ENCODE results near the gene ADAMTS12. TPM values are rescaled to one million over a fixed set of nuclear protein-coding genes. Genes with fewer than 3 reads are reported as not detected.

ADAMTS12 gene, protein sequence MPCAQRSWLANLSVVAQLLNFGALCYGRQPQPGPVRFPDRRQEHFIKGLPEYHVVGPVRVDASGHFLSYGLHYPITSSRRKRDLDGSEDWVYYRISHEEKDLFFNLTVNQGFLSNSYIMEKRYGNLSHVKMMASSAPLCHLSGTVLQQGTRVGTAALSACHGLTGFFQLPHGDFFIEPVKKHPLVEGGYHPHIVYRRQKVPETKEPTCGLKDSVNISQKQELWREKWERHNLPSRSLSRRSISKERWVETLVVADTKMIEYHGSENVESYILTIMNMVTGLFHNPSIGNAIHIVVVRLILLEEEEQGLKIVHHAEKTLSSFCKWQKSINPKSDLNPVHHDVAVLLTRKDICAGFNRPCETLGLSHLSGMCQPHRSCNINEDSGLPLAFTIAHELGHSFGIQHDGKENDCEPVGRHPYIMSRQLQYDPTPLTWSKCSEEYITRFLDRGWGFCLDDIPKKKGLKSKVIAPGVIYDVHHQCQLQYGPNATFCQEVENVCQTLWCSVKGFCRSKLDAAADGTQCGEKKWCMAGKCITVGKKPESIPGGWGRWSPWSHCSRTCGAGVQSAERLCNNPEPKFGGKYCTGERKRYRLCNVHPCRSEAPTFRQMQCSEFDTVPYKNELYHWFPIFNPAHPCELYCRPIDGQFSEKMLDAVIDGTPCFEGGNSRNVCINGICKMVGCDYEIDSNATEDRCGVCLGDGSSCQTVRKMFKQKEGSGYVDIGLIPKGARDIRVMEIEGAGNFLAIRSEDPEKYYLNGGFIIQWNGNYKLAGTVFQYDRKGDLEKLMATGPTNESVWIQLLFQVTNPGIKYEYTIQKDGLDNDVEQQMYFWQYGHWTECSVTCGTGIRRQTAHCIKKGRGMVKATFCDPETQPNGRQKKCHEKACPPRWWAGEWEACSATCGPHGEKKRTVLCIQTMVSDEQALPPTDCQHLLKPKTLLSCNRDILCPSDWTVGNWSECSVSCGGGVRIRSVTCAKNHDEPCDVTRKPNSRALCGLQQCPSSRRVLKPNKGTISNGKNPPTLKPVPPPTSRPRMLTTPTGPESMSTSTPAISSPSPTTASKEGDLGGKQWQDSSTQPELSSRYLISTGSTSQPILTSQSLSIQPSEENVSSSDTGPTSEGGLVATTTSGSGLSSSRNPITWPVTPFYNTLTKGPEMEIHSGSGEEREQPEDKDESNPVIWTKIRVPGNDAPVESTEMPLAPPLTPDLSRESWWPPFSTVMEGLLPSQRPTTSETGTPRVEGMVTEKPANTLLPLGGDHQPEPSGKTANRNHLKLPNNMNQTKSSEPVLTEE (N-terminal part only)
- not detected for total RNA-seq
- not detected for polyA plus RNA-seq

DNA sequence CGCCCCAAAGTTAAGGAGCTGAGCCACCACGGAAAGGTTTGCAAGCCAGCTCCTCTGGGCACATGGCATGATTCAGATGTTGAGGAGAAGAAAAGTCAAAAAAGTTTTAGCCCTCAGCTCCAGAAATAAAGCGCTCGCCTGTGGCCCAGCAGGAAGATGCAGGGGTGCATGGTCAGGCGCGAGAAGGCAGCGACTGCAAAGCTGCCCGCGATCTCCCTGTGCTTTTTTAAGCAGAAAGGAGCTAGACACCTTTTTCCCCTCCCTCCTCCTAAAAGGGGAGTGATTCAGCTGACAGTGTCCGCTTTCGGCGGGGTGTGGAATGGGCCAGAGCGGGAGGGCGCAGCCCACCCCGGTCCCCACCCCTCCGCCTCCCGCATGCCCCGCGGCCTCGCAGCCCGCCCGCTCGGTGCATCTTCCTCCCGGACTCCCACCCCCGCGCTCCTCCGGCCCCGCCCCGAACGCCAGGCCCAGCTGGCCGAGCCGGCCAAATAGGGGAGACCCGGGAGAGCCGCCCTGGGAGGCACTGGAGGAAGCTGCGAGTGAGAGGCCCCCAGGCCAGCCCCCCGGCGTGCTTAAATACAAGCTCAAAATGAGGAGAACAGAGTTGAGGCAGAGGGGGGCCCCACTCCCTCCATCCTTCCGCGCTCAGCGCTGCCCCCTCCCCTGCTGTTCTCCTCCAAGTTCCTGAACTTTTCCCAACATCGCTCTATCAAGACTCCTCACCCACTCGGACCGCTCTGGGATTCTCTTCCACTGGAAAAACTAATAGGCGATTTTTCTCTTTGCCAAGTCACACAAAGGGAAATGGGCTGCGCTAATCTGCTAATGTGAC, at the start of gene ADAMTS12:
Gene ADAMTS12, minus strand, starts transcription at position 203 of the 832 bp plus-strand sequence. Its CDS starts 134 bp downstream, at position 69.
- Histone ChIP-seq H3K36me3 (ENCODE audit: control insufficient read depth, insufficient read depth, low read length) (no peaks in the 10 kb centered on the region), H3K9me3 (ENCODE audit: control insufficient read depth in 2 of 2, low read length in 2 of 2) (no peaks in the 10 kb centered on the region), H3K27me3 (ENCODE audit: control insufficient read depth, insufficient read depth, low read length) (peaks cover 38% of the 10 kb centered on the region), H3K4me1 (ENCODE audit: control insufficient read depth, insufficient read depth, low read length, poor library complexity, severe bottlenecking) (no peaks in the 10 kb centered on the region), H3K27ac (ENCODE audit: insufficient read depth, low read length, poor library complexity, severe bottlenecking) (no peak within 1 kb of the TSS), H3K4me3 (ENCODE audit: low read depth, low read length) (no peak within 1 kb of the TSS)
- Mint-ChIP-seq H3K27ac (peak within 1 kb of the TSS in 1 of 3 donors; percentile 45), H3K4me1 (peaks cover 0 to 8% (median 0%) of the 10 kb centered on the region in 4 donors), H3K27me3 (peaks cover 52% of the 10 kb centered on the region), H3K36me3 (no peaks in the 10 kb centered on the region), H3K4me3 (peak within 1 kb of the TSS in 1 of 4 donors; percentile 64), H3K9me3 (peaks cover 0 to 2% (median 0%) of the 10 kb centered on the region in 7 donors)
- DNase-seq (no peak), ATAC-seq (ENCODE audit: low read depth in 2 of 2) (no peak)

DNA sequence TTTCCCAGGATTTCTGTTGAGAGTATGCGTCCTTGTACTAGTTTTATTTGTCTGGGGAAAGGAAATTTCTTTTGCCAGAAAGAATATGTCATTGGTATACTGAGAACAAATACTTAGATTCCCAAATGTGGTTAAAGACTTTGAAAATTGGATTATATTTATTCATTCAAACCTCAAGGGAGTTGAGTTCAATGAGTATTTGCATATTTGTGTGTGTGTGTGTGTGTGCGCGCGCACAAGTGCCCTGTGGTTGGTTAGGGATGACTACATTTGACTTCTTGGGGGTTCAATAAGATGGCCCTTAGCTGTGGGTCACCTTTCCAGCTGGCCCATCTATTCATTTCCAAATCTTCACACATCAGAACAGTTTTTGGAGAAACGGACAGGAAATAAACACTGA, 49.3 kb upstream of the ADAMTS12 start:
- H3K27ac Mint-ChIP-seq = no peak overlapping the region
- Histone ChIP-seq H3K4me3 (ENCODE audit: low read depth, low read length) (no peak overlapping the region), H3K27ac (ENCODE audit: insufficient read depth, low read length, poor library complexity, severe bottlenecking) (no peak overlapping the region), H3K4me1 (ENCODE audit: control insufficient read depth, insufficient read depth, low read length, poor library complexity, severe bottlenecking) (no peaks in the 10 kb centered on the region), H3K36me3 (ENCODE audit: control insufficient read depth, insufficient read depth, low read length) (no peaks in the 10 kb centered on the region), H3K27me3 (ENCODE audit: control insufficient read depth, insufficient read depth, low read length) (peaks cover 11% of the 10 kb centered on the region), H3K9me3 (ENCODE audit: control insufficient read depth in 2 of 2, low read length in 2 of 2) (no peaks in the 10 kb centered on the region)
- H3K4me3 Mint-ChIP-seq = no peak overlapping the region
- no peaks in the 10 kb centered on the region for H3K36me3 Mint-ChIP-seq
- DNase-seq (no peak), ATAC-seq (ENCODE audit: low read depth in 2 of 2) (no peak)
- H3K9me3 Mint-ChIP-seq = peaks cover 0 to 2% (median 0%) of the 10 kb centered on the region in 7 donors
- peaks cover 0 to 6% (median 0%) of the 10 kb centered on the region in 4 donors for H3K4me1 Mint-ChIP-seq
- peaks cover 39% of the 10 kb centered on the region for H3K27me3 Mint-ChIP-seq

DNA sequence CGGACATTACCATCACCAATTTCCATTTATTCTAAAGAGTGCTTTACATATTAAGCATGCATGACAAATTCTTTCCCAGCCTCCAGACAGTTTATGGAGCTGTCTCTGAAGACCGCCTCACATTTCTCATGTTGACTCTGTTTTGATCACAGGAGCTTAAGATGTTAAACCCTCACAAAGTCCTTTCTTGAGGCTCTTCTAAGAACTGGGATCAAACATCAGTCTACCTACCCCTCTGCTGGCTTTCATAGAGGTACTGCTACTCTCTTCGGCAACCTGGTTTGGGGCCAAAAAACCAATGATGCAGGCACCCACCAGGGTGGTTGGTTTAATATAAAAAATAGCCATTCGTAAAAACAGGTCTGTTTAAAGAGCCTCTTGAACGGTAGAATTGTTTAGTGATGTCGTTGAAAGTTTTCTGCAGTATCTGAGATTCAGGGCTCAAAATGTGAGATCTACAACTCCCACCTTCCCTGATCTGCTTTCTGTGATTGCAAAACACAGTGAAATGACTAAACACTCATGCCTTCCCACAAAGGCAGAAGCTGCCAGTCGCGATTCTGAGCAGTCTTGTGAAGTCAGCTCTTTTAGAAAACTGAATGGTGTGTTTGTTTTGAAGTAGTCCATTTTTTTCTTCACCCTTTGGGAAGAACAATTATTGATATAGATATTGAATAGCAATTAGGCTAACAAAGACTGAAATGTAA, 47.9 kb upstream of the ADAMTS12 start:
- no peak overlapping the region for H3K4me3 Mint-ChIP-seq
- H3K27me3 ChIP-seq (ENCODE audit: control insufficient read depth, insufficient read depth, low read length) = peaks cover 15% of the 10 kb centered on the region
- ATAC-seq (ENCODE audit: low read depth in 2 of 2) (no peak), DNase-seq (no peak)
- peaks cover 0 to 2% (median 0%) of the 10 kb centered on the region in 7 donors for H3K9me3 Mint-ChIP-seq
- H3K36me3 Mint-ChIP-seq = no peaks in the 10 kb centered on the region
- H3K4me3 ChIP-seq (ENCODE audit: low read depth, low read length) = no peak overlapping the region
- H3K36me3 ChIP-seq (ENCODE audit: control insufficient read depth, insufficient read depth, low read length) = no peaks in the 10 kb centered on the region
- H3K4me1 ChIP-seq (ENCODE audit: control insufficient read depth, insufficient read depth, low read length, poor library complexity, severe bottlenecking) = no peaks in the 10 kb centered on the region
- H3K27ac Mint-ChIP-seq = no peak overlapping the region
- peaks cover 51% of the 10 kb centered on the region for H3K27me3 Mint-ChIP-seq
- H3K9me3 ChIP-seq (ENCODE audit: control insufficient read depth in 2 of 2, low read length in 2 of 2) = no peaks in the 10 kb centered on the region
- no peak overlapping the region for H3K27ac ChIP-seq (ENCODE audit: insufficient read depth, low read length, poor library complexity, severe bottlenecking)
- peaks cover 0 to 6% (median 0%) of the 10 kb centered on the region in 4 donors for H3K4me1 Mint-ChIP-seq

DNA sequence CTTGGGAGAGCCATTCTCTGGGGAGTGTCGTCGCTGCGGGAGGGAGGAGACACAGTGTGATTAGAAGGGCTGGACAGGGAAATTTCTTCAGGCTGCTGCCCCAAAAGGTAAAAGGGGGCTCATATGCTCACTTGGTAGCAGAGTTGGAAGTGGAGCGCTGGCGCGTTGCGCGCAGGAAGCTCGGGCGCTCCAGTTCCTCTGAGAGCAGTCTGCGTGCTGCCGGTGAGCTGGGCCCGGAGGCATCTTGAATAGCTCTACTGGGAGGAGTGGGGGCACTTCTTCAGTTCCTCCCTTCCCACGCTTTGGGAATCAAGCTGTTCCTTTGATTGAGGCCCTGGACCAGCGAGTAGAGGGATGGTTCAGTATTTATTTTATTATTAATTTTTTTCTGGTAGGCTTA, 47.1 kb upstream of the ADAMTS12 start:
- ATAC-seq (ENCODE audit: low read depth in 2 of 2) = no peak
- peaks cover 15% of the 10 kb centered on the region for H3K27me3 ChIP-seq (ENCODE audit: control insufficient read depth, insufficient read depth, low read length)
- Mint-ChIP-seq H3K4me1 (peaks cover 0 to 6% (median 0%) of the 10 kb centered on the region in 4 donors), H3K9me3 (peaks cover 0 to 2% (median 0%) of the 10 kb centered on the region in 7 donors), H3K27me3 (peaks cover 59% of the 10 kb centered on the region), H3K4me3 (no peak overlapping the region), H3K36me3 (no peaks in the 10 kb centered on the region), H3K27ac (peak overlapping the region in 1 of 3 donors; percentile 22)
- no peaks in the 10 kb centered on the region for H3K4me1 ChIP-seq (ENCODE audit: control insufficient read depth, insufficient read depth, low read length, poor library complexity, severe bottlenecking)
- no peaks in the 10 kb centered on the region for H3K36me3 ChIP-seq (ENCODE audit: control insufficient read depth, insufficient read depth, low read length)
- no peak for DNase-seq
- H3K4me3 ChIP-seq (ENCODE audit: low read depth, low read length) = no peak overlapping the region
- no peak overlapping the region for H3K27ac ChIP-seq (ENCODE audit: insufficient read depth, low read length, poor library complexity, severe bottlenecking)
- no peaks in the 10 kb centered on the region for H3K9me3 ChIP-seq (ENCODE audit: control insufficient read depth in 2 of 2, low read length in 2 of 2)

DNA sequence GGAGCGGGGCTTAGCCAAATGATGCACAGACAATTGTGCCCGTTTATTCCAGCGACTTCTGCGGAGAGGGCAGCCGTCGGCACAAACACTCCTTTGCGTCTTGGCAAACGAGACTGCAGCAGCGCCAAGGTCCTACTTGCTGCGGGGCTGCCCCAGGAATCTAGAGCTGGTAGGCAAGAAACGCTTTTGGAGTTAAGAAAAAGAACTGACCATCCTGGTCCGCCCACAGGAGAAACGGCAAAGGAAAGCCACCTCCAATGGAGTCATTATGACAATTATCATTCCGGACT, 46.7 kb upstream of the ADAMTS12 start:
- Mint-ChIP-seq H3K4me1 (peaks cover 0 to 6% (median 0%) of the 10 kb centered on the region in 4 donors), H3K4me3 (no peak overlapping the region), H3K36me3 (no peaks in the 10 kb centered on the region), H3K9me3 (peaks cover 0 to 2% (median 0%) of the 10 kb centered on the region in 7 donors), H3K27me3 (peaks cover 59% of the 10 kb centered on the region), H3K27ac (no peak overlapping the region)
- no peak overlapping the region for H3K27ac ChIP-seq (ENCODE audit: insufficient read depth, low read length, poor library complexity, severe bottlenecking)
- H3K4me1 ChIP-seq (ENCODE audit: control insufficient read depth, insufficient read depth, low read length, poor library complexity, severe bottlenecking) = no peaks in the 10 kb centered on the region
- DNase-seq (no peak), ATAC-seq (ENCODE audit: low read depth in 2 of 2) (no peak)
- H3K27me3 ChIP-seq (ENCODE audit: control insufficient read depth, insufficient read depth, low read length) = peaks cover 15% of the 10 kb centered on the region
- no peak overlapping the region for H3K4me3 ChIP-seq (ENCODE audit: low read depth, low read length)
- H3K36me3 ChIP-seq (ENCODE audit: control insufficient read depth, insufficient read depth, low read length) = no peaks in the 10 kb centered on the region
- H3K9me3 ChIP-seq (ENCODE audit: control insufficient read depth in 2 of 2, low read length in 2 of 2) = no peaks in the 10 kb centered on the region

DNA sequence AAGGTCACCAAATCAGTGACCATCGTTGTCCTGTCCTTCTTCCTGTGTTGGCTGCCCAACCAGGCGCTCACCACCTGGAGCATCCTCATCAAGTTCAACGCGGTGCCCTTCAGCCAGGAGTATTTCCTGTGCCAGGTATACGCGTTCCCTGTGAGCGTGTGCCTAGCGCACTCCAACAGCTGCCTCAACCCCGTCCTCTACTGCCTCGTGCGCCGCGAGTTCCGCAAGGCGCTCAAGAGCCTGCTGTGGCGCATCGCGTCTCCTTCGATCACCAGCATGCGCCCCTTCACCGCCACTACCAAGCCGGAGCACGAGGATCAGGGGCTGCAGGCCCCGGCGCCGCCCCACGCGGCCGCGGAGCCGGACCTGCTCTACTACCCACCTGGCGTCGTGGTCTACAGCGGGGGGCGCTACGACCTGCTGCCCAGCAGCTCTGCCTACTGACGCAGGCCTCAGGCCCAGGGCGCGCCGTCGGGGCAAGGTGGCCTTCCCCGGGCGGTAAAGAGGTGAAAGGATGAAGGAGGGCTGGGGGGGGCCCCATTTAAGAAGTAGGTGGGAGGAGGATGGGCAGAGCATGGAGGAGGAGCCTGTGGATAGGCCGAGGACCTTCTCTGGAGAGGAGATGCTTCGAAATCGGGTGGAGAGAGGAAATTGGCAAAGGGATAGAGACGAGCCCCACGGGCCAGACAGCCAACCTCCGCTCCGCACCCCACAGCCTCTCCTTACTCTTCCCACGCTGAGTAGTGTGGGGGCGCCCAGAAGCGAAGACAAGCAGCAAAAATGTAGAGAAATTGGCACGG, 46.1 kb upstream of the ADAMTS12 start:
- Mint-ChIP-seq H3K27me3 (peaks cover 64% of the 10 kb centered on the region), H3K4me3 (no peak overlapping the region), H3K9me3 (peaks cover 0 to 2% (median 0%) of the 10 kb centered on the region in 7 donors), H3K4me1 (peaks cover 0 to 6% (median 0%) of the 10 kb centered on the region in 4 donors), H3K36me3 (no peaks in the 10 kb centered on the region), H3K27ac (no peak overlapping the region)
- ATAC-seq (ENCODE audit: low read depth in 2 of 2) = no peak
- H3K4me1 ChIP-seq (ENCODE audit: control insufficient read depth, insufficient read depth, low read length, poor library complexity, severe bottlenecking) = no peaks in the 10 kb centered on the region
- no peak overlapping the region for H3K27ac ChIP-seq (ENCODE audit: insufficient read depth, low read length, poor library complexity, severe bottlenecking)
- no peaks in the 10 kb centered on the region for H3K36me3 ChIP-seq (ENCODE audit: control insufficient read depth, insufficient read depth, low read length)
- DNase-seq = no peak
- no peaks in the 10 kb centered on the region for H3K9me3 ChIP-seq (ENCODE audit: control insufficient read depth in 2 of 2, low read length in 2 of 2)
- H3K27me3 ChIP-seq (ENCODE audit: control insufficient read depth, insufficient read depth, low read length) = peaks cover 15% of the 10 kb centered on the region
- no peak overlapping the region for H3K4me3 ChIP-seq (ENCODE audit: low read depth, low read length)

Measured in CD4-positive, CD25-positive, alpha-beta regulatory T cell (primary cell).